ENCODE results near the gene WDR86.

WDR86 gene

GRCh38 chr7:151406051-151406875 lies 3.6 kb downstream of the WDR86 start:
- DNase-seq (ENCODE audit: low read depth) = no peak

GRCh38 chr7:151405588-151405987 lies 4.2 kb downstream of the WDR86 start:
- no peak for DNase-seq (ENCODE audit: low read depth)

GRCh38 chr7:151405056-151405455 lies 4.8 kb downstream of the WDR86 start:
- DNase-seq (ENCODE audit: low read depth) = no peak

- no peak for DNase-seq (ENCODE audit: low read depth)
Observed at GRCh38 chr7:151404216-151405011, 5.4 kb downstream of the WDR86 start.

GRCh38 chr7:151403764-151404163 lies 6.1 kb downstream of the WDR86 start:
- no peak for DNase-seq (ENCODE audit: low read depth)

- no peak for DNase-seq (ENCODE audit: low read depth)
Observed at GRCh38 chr7:151402029-151402835, 7.6 kb downstream of the WDR86 start.

- no peak for DNase-seq (ENCODE audit: low read depth)
Observed at GRCh38 chr7:151400626-151401315, 9.1 kb downstream of the WDR86 start.

GRCh38 chr7:151399906-151400305 lies 9.9 kb downstream of the WDR86 start:
- no peak for DNase-seq (ENCODE audit: low read depth)

GRCh38 chr7:151399305-151399601 lies 10.6 kb downstream of the WDR86 start:
- no peak for DNase-seq (ENCODE audit: low read depth)

- no peak for DNase-seq (ENCODE audit: low read depth)
Observed at GRCh38 chr7:151398446-151399304, 11.2 kb downstream of the WDR86 start.

- DNase-seq (ENCODE audit: low read depth) = no peak
Observed at GRCh38 chr7:151397026-151397425, 12.8 kb downstream of the WDR86 start.

- DNase-seq (ENCODE audit: low read depth) = no peak
Observed at GRCh38 chr7:151396328-151396970, 13.4 kb downstream of the WDR86 start.

GRCh38 chr7:151395036-151395367 lies 14.8 kb downstream of the WDR86 start:
- no peak for DNase-seq (ENCODE audit: low read depth)

GRCh38 chr7:151394076-151395035 lies 15.5 kb downstream of the WDR86 start:
- no peak for DNase-seq (ENCODE audit: low read depth)

- no peak for DNase-seq (ENCODE audit: low read depth)
Observed at GRCh38 chr7:151393031-151393977, 16.5 kb downstream of the WDR86 start.

- DNase-seq (ENCODE audit: low read depth) = no peak
Observed at GRCh38 chr7:151392426-151392825, 17.4 kb downstream of the WDR86 start.

GRCh38 chr7:151392002-151392401 lies 17.8 kb downstream of the WDR86 start:
- DNase-seq (ENCODE audit: low read depth) = no peak

GRCh38 chr7:151391358-151391730 lies 18.5 kb downstream of the WDR86 start:
- DNase-seq (ENCODE audit: low read depth) = no peak

Measured in activated T-cell treated with anti-CD3 and anti-CD28 coated beads for 1 hour (primary cell).